Measurements from ENCODE around the gene CEMP1. TPM values are rescaled to one million over a fixed set of nuclear protein-coding genes. Genes with fewer than 3 reads are reported as not detected.

Gene CEMP1
- polyA plus RNA-seq, 1 experiment: not detected

GRCh38 chr16:2532494-2533141 lies 1.4 kb upstream of the CEMP1 start:
- peaks cover 24% of the 10 kb centered on the region for H3K36me3 ChIP-seq (ENCODE audit: control insufficient read depth, insufficient read depth, low read length)
- no peaks in the 10 kb centered on the region for H3K27me3 ChIP-seq (ENCODE audit: control insufficient read depth, insufficient read depth, low read length)
- ChIA-PET CTCF (interaction anchor here (1.7 kb wide), 1 partner anchor 31 kb away, joined by 4 read pairs; no protein-coding TSS in a partner anchor), POLR2A (interaction anchor here (0.6 kb wide), 1 partner anchor 23 kb away, joined by 5 read pairs; no protein-coding TSS in a partner anchor)
- no peak for DNase-seq (ENCODE audit: low read depth)
- peak overlapping the region; percentile 57 for H3K4me3 ChIP-seq (ENCODE audit: low read depth, low read length)
- no peak for TF ChIP-seq CTCF (IDR thresholded peaks at IDR 0.05; ENCODE audit: insufficient read depth, low read depth, low read length)

GRCh38 chr16:2531696-2532493 lies 687 bp upstream of the CEMP1 start:
- POLR2A ChIA-PET: no interaction called here
- TF ChIP-seq CTCF (IDR thresholded peaks at IDR 0.05; ENCODE audit: insufficient read depth, low read depth, low read length): no peak

DNA sequence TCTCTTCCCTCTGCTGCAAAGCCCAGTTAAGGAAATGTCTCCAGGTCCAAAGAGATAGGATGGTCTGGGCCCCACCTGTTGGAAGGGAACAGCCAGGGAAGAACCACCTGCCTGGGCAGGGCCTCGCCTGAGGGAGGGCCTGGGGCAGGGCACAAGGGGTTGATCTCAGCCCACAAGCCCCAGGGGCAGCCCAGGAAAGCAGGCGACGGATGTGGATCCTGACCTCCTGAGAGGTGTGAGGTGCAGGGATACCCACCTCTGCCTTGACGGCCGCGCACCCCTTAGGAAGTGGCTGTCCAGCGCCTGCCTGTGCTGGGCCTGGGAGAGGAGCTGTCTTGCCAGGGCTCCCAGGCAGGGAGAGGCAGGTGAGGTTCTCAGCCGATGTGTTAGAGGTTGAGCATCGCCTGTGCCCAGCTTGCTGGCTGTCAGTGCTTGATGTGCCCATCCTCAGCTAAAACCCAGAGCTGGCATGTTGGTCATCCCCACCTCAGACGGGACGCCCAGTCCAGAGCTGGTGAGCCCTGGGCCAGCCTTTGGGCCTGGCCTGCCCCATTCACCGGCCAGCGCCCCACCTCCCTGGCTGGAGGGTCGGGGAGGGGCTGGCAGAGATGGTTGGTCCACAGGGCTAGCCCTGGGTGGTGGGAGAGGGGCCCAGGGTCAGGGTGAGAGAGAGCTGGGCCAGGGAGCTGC lies 434 bp downstream of the CEMP1 start:
- DNase-seq (ENCODE audit: low read depth): no peak
- H3K4me3 ChIP-seq (ENCODE audit: low read depth, low read length): no peak overlapping the region
- peaks cover 31% of the 10 kb centered on the region for H3K36me3 ChIP-seq (ENCODE audit: control insufficient read depth, insufficient read depth, low read length)
- no peaks in the 10 kb centered on the region for H3K27me3 ChIP-seq (ENCODE audit: control insufficient read depth, insufficient read depth, low read length)
- no peak for TF ChIP-seq CTCF (IDR thresholded peaks at IDR 0.05; ENCODE audit: insufficient read depth, low read depth, low read length)
- ChIA-PET CTCF (interaction anchor here (1.0 to 1.1 kb wide), 3 partner anchors 9 to 11 kb away, joined by 3 read pairs; partner anchors contain the start of gene AMDHD2), POLR2A (no interaction called here)

More at GRCh38 chr16:2531696-2532493, 687 bp upstream of the CEMP1 start:
- peaks cover 26% of the 10 kb centered on the region for H3K36me3 ChIP-seq (ENCODE audit: control insufficient read depth, insufficient read depth, low read length)
- H3K27me3 ChIP-seq (ENCODE audit: control insufficient read depth, insufficient read depth, low read length): no peaks in the 10 kb centered on the region
- CTCF ChIA-PET: interaction anchor here (1.0 to 1.7 kb wide), 3 partner anchors 10 to 31 kb away, joined by 3 to 4 read pairs (median 3); partner anchors contain the start of gene AMDHD2
- peak; percentile 77 for DNase-seq (ENCODE audit: low read depth)
- peak overlapping the region; percentile 57 for H3K4me3 ChIP-seq (ENCODE audit: low read depth, low read length)

- no peak for DNase-seq (ENCODE audit: low read depth)
Measured at GRCh38 chr16:2529961-2530628, 1.1 kb downstream of the CEMP1 start.

More at GRCh38 chr16:2529961-2530628, 1.1 kb downstream of the CEMP1 start:
- Histone ChIP-seq H3K36me3 (ENCODE audit: control insufficient read depth, insufficient read depth, low read length) (peaks cover 31% of the 10 kb centered on the region), H3K27me3 (ENCODE audit: control insufficient read depth, insufficient read depth, low read length) (no peaks in the 10 kb centered on the region), H3K4me3 (ENCODE audit: low read depth, low read length) (no peak overlapping the region)
- no peak for TF ChIP-seq CTCF (IDR thresholded peaks at IDR 0.05; ENCODE audit: insufficient read depth, low read depth, low read length)
- POLR2A ChIA-PET: no interaction called here
- CTCF ChIA-PET: interaction anchor here (1.0 kb wide), 1 partner anchor 8 kb away, joined by 3 read pairs; no protein-coding TSS in a partner anchor

Measured in BJ (cell line).